Thyroid gland (tissue), 4 donors: ENCODE data around the gene CSTF3. TPM values are rescaled to one million over a fixed set of nuclear protein-coding genes. Genes with fewer than 3 reads are reported as not detected.
"Not testable (repeated sequence)": the region's sequence is repeated elsewhere in the genome, so short reads cannot be mapped to it uniquely, and the experiment has no call there.

Experiments used
- DNase-seq, 2 donors: peaks; one replicate each; pipeline ENCODE4 v3.0.0-alpha.2; 2019
- H3K27ac ChIP-seq, 3 donors: fragments of 200-600 bp; sonication (generic); 1 replicate in 2 of 3; 2 replicates in 1 of 3; pipeline ENCODE4 v1.5.1; 2016 to 2019; ENCODE audit warnings: mild to moderate bottlenecking in 1 of 3, moderate library complexity in 1 of 3
- H3K27me3 ChIP-seq: fragments of 200-600 bp; sonication (generic); one replicate; pipeline ENCODE4 v1.5.1; 2019
- H3K36me3 ChIP-seq, 2 donors: fragments of 200-600 bp; sonication (generic); one replicate each; pipeline ENCODE4 v1.5.1; 2016 to 2019
- H3K4me1 ChIP-seq, 2 donors: fragments of 200-600 bp; sonication (generic); one replicate each; pipeline ENCODE4 v1.5.1; 2017 to 2019
- H3K4me3 ChIP-seq, 3 donors: fragments of 200-600 bp; sonication (generic); replicated peaks in 1 of 3; 1 replicate in 2 of 3; 2 replicates in 1 of 3; pipeline ENCODE4 v1.5.1; 2016; ENCODE audit warnings: mild to moderate bottlenecking in 1 of 3
- H3K9me3 ChIP-seq: fragments of 200-600 bp; sonication (generic); one replicate; pipeline ENCODE4 v1.5.1; 2017
- CTCF ChIP-seq, 6 experiments: fragments of 200-600 bp in 3 of 6; fragments of 450-650 bp in 3 of 6; sonication (generic) in 3 of 6; IDR thresholded peaks; one replicate each; pipeline ENCODE4 v1.5.1; 2016 to 2019; ENCODE audit warnings: antibody characterized with exemption in 6 of 6, mild to moderate bottlenecking in 2 of 6, inconsistent platforms in 1 of 6, moderate library complexity in 1 of 6
- POLR2A ChIP-seq, 2 donors: fragments of 450-650 bp; IDR thresholded peaks; one replicate each; pipeline ENCODE4 v1.6.1; 2017; ENCODE audit warnings: antibody characterized with exemption in 2 of 2, mild to moderate bottlenecking in 2 of 2, moderate library complexity in 1 of 2
- WGBS, 2 donors: methylation state at CpG; one replicate each; pipeline ENCODE4 v1.1.5; 2017; 5-methylcytosine and 5-hydroxymethylcytosine counted together
- intact Hi-C: fragments of 100-400 bp; cut with DNase I; formaldehyde crosslinking; loops from one replicate; pipeline ENCODE4 v1.15.1; 2023
- total RNA-seq, 4 donors: library from RNA; depleted of rRNA; stranded (reverse); fragments of >200 nt; gene quantifications; one replicate each; pipeline ENCODE4 v1.2.3, GENCODE V29; 2016

CSTF3 gene
- total RNA-seq, 4 donors from 2014 or later = 18.1 to 30.4 (median 26.2) TPM

- Histone ChIP-seq H3K27me3 (no peaks in the 10 kb centered on the region), H3K4me1 (peaks cover 13 to 21% of the 10 kb centered on the region in 2 donors), H3K36me3 (no peaks in the 10 kb centered on the region), H3K4me3 (peak overlapping the region; percentile 48 to 59 (median 48)), H3K9me3 (no peaks in the 10 kb centered on the region), H3K27ac (peak overlapping the region in 2 of 3 donors; percentile 68 to 76)
- intact Hi-C loops = no loop called here
- TF ChIP-seq POLR2A (IDR thresholded peaks at IDR 0.05) (no peak), CTCF (IDR thresholded peaks at IDR 0.05) (no peak)
- no peak for DNase-seq
- WGBS, 2 donors = 0 to 1% methylated on average over 7 of the region's 7 CpGs
These were observed 693 bp downstream of the CSTF3 start for GRCh38 chr11:33160587-33160986.

GRCh38 chr11:33160136-33160535 lies 1.1 kb downstream of the CSTF3 start:
- intact Hi-C loops = no loop called here
- TF ChIP-seq CTCF (IDR thresholded peaks at IDR 0.05) (no peak), POLR2A (IDR thresholded peaks at IDR 0.05) (no peak)
- Histone ChIP-seq H3K27me3 (no peaks in the 10 kb centered on the region), H3K27ac (no peak overlapping the region), H3K36me3 (no peaks in the 10 kb centered on the region), H3K9me3 (no peaks in the 10 kb centered on the region), H3K4me3 (peak overlapping the region in 2 of 3 donors; percentile 48 to 59), H3K4me1 (peaks cover 13 to 21% of the 10 kb centered on the region in 2 donors)
- 15 to 17% methylated on average over 8 of the region's 8 CpGs for WGBS, 2 donors
- DNase-seq = no peak

GRCh38 chr11:33159378-33159867 lies 1.9 kb downstream of the CSTF3 start:
- H3K36me3 ChIP-seq, H3K9me3 ChIP-seq, H3K27me3 ChIP-seq, DNase-seq, H3K27ac ChIP-seq, intact Hi-C loops: not testable (repeated sequence)
- Histone ChIP-seq H3K4me3 (peak overlapping the region in 1 of 3 donors; percentile 48), H3K4me1 (peaks cover 13 to 21% of the 10 kb centered on the region in 2 donors)
- 91 to 93% methylated on average over 20 of the region's 20 CpGs for WGBS, 2 donors

GRCh38 chr11:33158596-33159275 lies 2.5 kb downstream of the CSTF3 start:
- TF ChIP-seq POLR2A (IDR thresholded peaks at IDR 0.05) = no peak
- no peak for TF ChIP-seq CTCF (IDR thresholded peaks at IDR 0.05)
- H3K4me3 ChIP-seq = no peak overlapping the region
- H3K4me1 ChIP-seq = peaks cover 13 to 21% of the 10 kb centered on the region in 2 donors
- H3K36me3 ChIP-seq = no peaks in the 10 kb centered on the region
- DNase-seq = no peak
- H3K27me3 ChIP-seq = no peaks in the 10 kb centered on the region
- no peaks in the 10 kb centered on the region for H3K9me3 ChIP-seq
- 83% methylated on average over 5 of the region's 5 CpGs for WGBS, 2 donors
- intact Hi-C loops = no loop called here
- no peak overlapping the region for H3K27ac ChIP-seq

GRCh38 chr11:33157103-33158027 lies 3.9 kb downstream of the CSTF3 start:
- no peaks in the 10 kb centered on the region for H3K9me3 ChIP-seq
- no peak for DNase-seq
- H3K27ac ChIP-seq = no peak overlapping the region
- intact Hi-C loops = no loop called here
- H3K4me1 ChIP-seq = peaks cover 13 to 21% of the 10 kb centered on the region in 2 donors
- H3K27me3 ChIP-seq = no peaks in the 10 kb centered on the region
- 95% methylated on average over 5 of the region's 5 CpGs for WGBS, 2 donors
- TF ChIP-seq CTCF (IDR thresholded peaks at IDR 0.05) (no peak), POLR2A (IDR thresholded peaks at IDR 0.05) (no peak)
- H3K4me3 ChIP-seq = no peak overlapping the region
- no peaks in the 10 kb centered on the region for H3K36me3 ChIP-seq
